ENCODE data around the gene PLEKHA1. TPM values are rescaled to one million over a fixed set of nuclear protein-coding genes. Genes with fewer than 3 reads are reported as not detected.

PLEKHA1 gene
- total and polyA plus RNA-seq, 4 donors: 15.9 to 29.2 (median 22.9) TPM

GRCh38 chr10:122441961-122442360 lies 67.5 kb downstream of the PLEKHA1 start (continued):
- no peak for TF ChIP-seq RAD21 (IDR thresholded peaks at IDR 0.05)
- TF ChIP-seq, protein P1, sequence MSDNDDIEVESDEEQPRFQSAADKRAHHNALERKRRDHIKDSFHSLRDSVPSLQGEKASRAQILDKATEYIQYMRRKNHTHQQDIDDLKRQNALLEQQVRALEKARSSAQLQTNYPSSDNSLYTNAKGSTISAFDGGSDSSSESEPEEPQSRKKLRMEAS (IDR thresholded peaks at IDR 0.05): no peak

DNA sequence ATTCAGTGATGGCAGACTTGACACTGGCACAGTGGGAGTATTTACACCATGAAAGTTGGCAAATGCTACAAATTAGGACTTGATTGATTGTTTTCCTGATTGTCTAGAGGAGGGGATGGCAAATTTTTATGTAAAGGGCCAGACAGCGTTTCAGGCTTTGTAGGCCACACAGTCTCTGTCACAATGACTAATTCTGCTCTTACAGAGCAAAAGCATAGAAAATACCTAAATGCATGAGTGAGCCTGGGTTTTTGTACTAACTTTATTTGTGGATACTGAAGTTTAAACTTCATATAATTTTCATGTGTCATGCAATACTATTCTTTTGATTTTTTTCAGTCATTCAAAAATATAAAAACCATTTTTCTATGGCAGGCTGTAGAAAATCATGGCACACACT lies 71.0 kb downstream of the PLEKHA1 start:
- TF ChIP-seq YY1 (IDR thresholded peaks at IDR 0.05) (no peak), FOXA2 (IDR thresholded peaks at IDR 0.05) (no peak), RAD21 (IDR thresholded peaks at IDR 0.05) (no peak), RXRA (IDR thresholded peaks at IDR 0.05) (no peak)
- WGBS: 96% methylated on average over 1 of the region's 1 CpG
- no peak for DNase-seq (ENCODE audit: low spot score)

DNA sequence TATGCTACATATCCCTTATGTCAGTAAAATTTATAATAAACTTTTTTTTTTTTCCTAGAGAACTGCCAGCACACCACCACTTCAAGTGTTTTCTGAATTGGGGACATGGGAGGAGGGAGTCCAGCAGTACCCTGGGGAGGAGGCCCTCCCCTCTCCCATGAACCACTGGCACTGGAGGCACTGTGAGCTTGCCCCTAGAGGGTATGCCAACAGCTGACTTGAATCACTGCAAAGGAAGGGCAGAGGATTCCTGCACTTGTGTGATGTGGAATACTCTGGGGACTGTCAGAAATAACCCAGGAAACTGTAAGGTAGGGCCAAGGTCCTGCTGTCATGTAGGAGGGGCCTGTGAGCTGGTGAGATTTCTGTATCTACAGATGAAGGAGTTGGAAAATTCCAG lies 71.4 kb downstream of the PLEKHA1 start:
- no peak for DNase-seq (ENCODE audit: low spot score)
- no peak overlapping the region for H3K27ac ChIP-seq (ENCODE audit: low read depth in 1 of 2, low read length in 2 of 2)

More for the DNA sequence above, 71.0 kb downstream of the PLEKHA1 start:
- Histone ChIP-seq H3K27me3 (ENCODE audit: control insufficient read depth in 4 of 4, insufficient read depth in 4 of 4, low read length in 3 of 4) (no peaks in the 10 kb centered on the region), H3K27ac (ENCODE audit: low read depth in 1 of 2, low read length in 2 of 2) (no peak overlapping the region), H3K4me3 (ENCODE audit: low read depth in 1 of 3, low read length in 3 of 3) (no peak overlapping the region), H3K9me3 (ENCODE audit: control insufficient read depth in 4 of 4, low read length in 3 of 4) (no peaks in the 10 kb centered on the region), H3K9ac (ENCODE audit: low read depth in 1 of 2, low read length in 2 of 2) (no peak overlapping the region), H3K4me1 (ENCODE audit: control insufficient read depth in 4 of 4, insufficient read depth in 4 of 4, low read length in 3 of 4) (peaks cover 2 to 14% (median 13%) of the 10 kb centered on the region in 4 donors), H3K36me3 (ENCODE audit: control insufficient read depth in 4 of 4, insufficient read depth in 3 of 4, low read depth in 1 of 4, low read length in 3 of 4) (no peaks in the 10 kb centered on the region)

More for the DNA sequence above, 71.4 kb downstream of the PLEKHA1 start:
- H3K36me3 ChIP-seq (ENCODE audit: control insufficient read depth in 4 of 4, insufficient read depth in 3 of 4, low read depth in 1 of 4, low read length in 3 of 4): no peaks in the 10 kb centered on the region
- no peak overlapping the region for H3K4me3 ChIP-seq (ENCODE audit: low read depth in 1 of 3, low read length in 3 of 3)
- no peaks in the 10 kb centered on the region for H3K9me3 ChIP-seq (ENCODE audit: control insufficient read depth in 4 of 4, low read length in 3 of 4)
- H3K27me3 ChIP-seq (ENCODE audit: control insufficient read depth in 4 of 4, insufficient read depth in 4 of 4, low read length in 3 of 4): no peaks in the 10 kb centered on the region
- H3K4me1 ChIP-seq (ENCODE audit: control insufficient read depth in 4 of 4, insufficient read depth in 4 of 4, low read length in 3 of 4): peaks cover 2 to 14% (median 13%) of the 10 kb centered on the region in 4 donors
- TF ChIP-seq FOXA2 (IDR thresholded peaks at IDR 0.05) (no peak), HNF4A (conservative IDR thresholded peaks at IDR 0.05) (no peak), ZBTB33 (IDR thresholded peaks at IDR 0.05) (no peak), CTCF (IDR thresholded peaks at IDR 0.05; ENCODE audit: low read depth, low read length, missing input control) (no peak), EGR1 (IDR thresholded peaks at IDR 0.05; ENCODE audit: low read depth in 2 of 2) (no peak), NR2F2 (IDR thresholded peaks at IDR 0.05) (no peak), REST (IDR thresholded peaks at IDR 0.05) (no peak)
- H3K9ac ChIP-seq (ENCODE audit: low read depth in 1 of 2, low read length in 2 of 2): no peak overlapping the region

All from liver (tissue), 9 donors.